ENCODE results near the gene FAM111B. TPM values are rescaled to one million over a fixed set of nuclear protein-coding genes. Genes with fewer than 3 reads are reported as not detected.

The FAM111B gene
- total and polyA plus RNA-seq, 4 donors = 0.94 to 6.9 (median 2.3) TPM

- DNase-seq (no peak), ATAC-seq (ENCODE audit: insufficient read depth, low FRiP score) (no peak)
- TF ChIP-seq, protein P1, sequence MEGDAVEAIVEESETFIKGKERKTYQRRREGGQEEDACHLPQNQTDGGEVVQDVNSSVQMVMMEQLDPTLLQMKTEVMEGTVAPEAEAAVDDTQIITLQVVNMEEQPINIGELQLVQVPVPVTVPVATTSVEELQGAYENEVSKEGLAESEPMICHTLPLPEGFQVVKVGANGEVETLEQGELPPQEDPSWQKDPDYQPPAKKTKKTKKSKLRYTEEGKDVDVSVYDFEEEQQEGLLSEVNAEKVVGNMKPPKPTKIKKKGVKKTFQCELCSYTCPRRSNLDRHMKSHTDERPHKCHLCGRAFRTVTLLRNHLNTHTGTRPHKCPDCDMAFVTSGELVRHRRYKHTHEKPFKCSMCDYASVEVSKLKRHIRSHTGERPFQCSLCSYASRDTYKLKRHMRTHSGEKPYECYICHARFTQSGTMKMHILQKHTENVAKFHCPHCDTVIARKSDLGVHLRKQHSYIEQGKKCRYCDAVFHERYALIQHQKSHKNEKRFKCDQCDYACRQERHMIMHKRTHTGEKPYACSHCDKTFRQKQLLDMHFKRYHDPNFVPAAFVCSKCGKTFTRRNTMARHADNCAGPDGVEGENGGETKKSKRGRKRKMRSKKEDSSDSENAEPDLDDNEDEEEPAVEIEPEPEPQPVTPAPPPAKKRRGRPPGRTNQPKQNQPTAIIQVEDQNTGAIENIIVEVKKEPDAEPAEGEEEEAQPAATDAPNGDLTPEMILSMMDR (IDR thresholded peaks at IDR 0.05; ENCODE audit: control extremely low read depth, extremely low read depth) = no peak
- Histone ChIP-seq H3K9me3 (ENCODE audit: control insufficient read depth in 4 of 4, insufficient read depth in 3 of 4, low read length in 3 of 4) (no peaks in the 10 kb centered on the region), H3K27me3 (ENCODE audit: control insufficient read depth in 3 of 3, insufficient read depth in 3 of 3, low read length in 2 of 3) (peaks cover 0 to 2% (median 0%) of the 10 kb centered on the region in 3 donors), H3K4me1 (ENCODE audit: control insufficient read depth in 5 of 5, insufficient read depth in 5 of 5, low read length in 5 of 5) (peaks cover 0 to 4% (median 0%) of the 10 kb centered on the region in 5 donors), H3K27ac (ENCODE audit: low read depth in 1 of 2, low read length in 1 of 2) (no peak overlapping the region), H3K4me3 (no peak overlapping the region), H3K36me3 (ENCODE audit: control insufficient read depth in 4 of 4, insufficient read depth in 4 of 4, low read length in 4 of 4) (peaks cover 0 to 9% (median 3%) of the 10 kb centered on the region in 4 donors), H3K9ac (ENCODE audit: insufficient read depth in 1 of 2, low read length in 2 of 2) (no peak overlapping the region)
- WGBS, 2 donors = 39 to 56% methylated on average over 3 of the region's 3 CpGs
Measured at GRCh38 chr11:59157433-59157832, 50.4 kb downstream of the FAM111B start.

DNA sequence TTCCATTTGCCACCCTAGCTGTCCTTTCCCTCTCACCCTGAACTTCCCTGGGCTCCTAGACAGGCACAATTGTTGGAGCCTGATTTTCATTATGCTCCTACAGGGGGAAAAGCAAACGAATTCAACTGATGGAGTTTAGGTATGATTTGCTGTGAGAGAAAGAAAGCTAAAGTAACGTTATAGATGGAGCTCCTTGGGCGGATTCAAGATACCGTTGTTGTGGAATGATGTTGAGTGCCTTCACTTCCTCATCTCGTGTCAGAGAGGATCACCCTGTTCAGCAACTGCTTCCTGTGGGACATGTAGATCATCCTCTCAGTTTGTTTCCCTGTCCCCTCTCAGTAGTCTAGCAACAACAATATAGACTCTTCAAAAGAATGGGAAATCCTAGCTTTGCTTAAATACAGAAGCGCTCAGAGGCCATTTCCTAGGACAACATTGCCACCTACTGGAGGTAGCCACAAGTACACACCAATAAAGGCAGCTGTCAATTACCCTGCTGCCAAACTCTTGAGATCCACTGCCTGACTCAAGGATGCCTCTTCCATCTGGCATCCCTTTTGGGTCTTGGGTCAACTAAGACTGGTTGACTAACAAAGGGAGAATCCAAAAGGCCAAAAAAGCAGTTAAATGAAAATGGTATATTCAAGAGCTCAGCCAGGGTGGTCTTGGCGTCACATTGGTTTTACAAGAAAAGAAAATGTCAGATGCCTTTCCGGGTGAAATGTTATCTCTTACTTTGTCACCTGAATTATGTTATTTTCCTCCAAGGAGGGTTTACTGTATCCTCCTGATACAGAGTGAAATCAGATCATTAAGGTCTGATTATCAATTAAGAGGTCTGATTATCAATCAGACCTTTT is 51.4 kb downstream of the FAM111B start:
- no peak overlapping the region for H3K4me3 ChIP-seq
- ATAC-seq (ENCODE audit: insufficient read depth, low FRiP score) (peak; percentile 84), DNase-seq (peak; percentile 74 to 90 (median 89))
- 30 to 36% methylated on average over 8 of the region's 8 CpGs for WGBS, 2 donors
- H3K4me1 ChIP-seq (ENCODE audit: control insufficient read depth in 5 of 5, insufficient read depth in 5 of 5, low read length in 5 of 5) = peaks cover 0 to 4% (median 0%) of the 10 kb centered on the region in 5 donors
- no peaks in the 10 kb centered on the region for H3K9me3 ChIP-seq (ENCODE audit: control insufficient read depth in 4 of 4, insufficient read depth in 3 of 4, low read length in 3 of 4)
- TF ChIP-seq, protein P1 (IDR thresholded peaks at IDR 0.05; ENCODE audit: control extremely low read depth, extremely low read depth) = peak; percentile 89
- H3K27ac ChIP-seq (ENCODE audit: low read depth in 1 of 2, low read length in 1 of 2) = no peak overlapping the region
- H3K27me3 ChIP-seq (ENCODE audit: control insufficient read depth in 3 of 3, insufficient read depth in 3 of 3, low read length in 2 of 3) = peaks cover 0 to 2% (median 0%) of the 10 kb centered on the region in 3 donors
- H3K36me3 ChIP-seq (ENCODE audit: control insufficient read depth in 4 of 4, insufficient read depth in 4 of 4, low read length in 4 of 4) = no peaks in the 10 kb centered on the region
- no peak overlapping the region for H3K9ac ChIP-seq (ENCODE audit: insufficient read depth in 1 of 2, low read length in 2 of 2)

- DNase-seq = no peak
- ATAC-seq (ENCODE audit: insufficient read depth, low FRiP score) = no peak
- Histone ChIP-seq H3K4me3 (no peak overlapping the region), H3K9me3 (ENCODE audit: control insufficient read depth in 4 of 4, insufficient read depth in 3 of 4, low read length in 3 of 4) (peaks cover 0 to 1% (median 0%) of the 10 kb centered on the region in 4 donors), H3K27ac (ENCODE audit: low read depth in 1 of 2, low read length in 1 of 2) (no peak overlapping the region), H3K4me1 (ENCODE audit: control insufficient read depth in 5 of 5, insufficient read depth in 5 of 5, low read length in 5 of 5) (no peaks in the 10 kb centered on the region), H3K36me3 (ENCODE audit: control insufficient read depth in 4 of 4, insufficient read depth in 4 of 4, low read length in 4 of 4) (no peaks in the 10 kb centered on the region), H3K9ac (ENCODE audit: insufficient read depth in 1 of 2, low read length in 2 of 2) (no peak overlapping the region), H3K27me3 (ENCODE audit: control insufficient read depth in 3 of 3, insufficient read depth in 3 of 3, low read length in 2 of 3) (peaks cover 0 to 2% (median 0%) of the 10 kb centered on the region in 3 donors)
- TF ChIP-seq, protein P1 (IDR thresholded peaks at IDR 0.05; ENCODE audit: control extremely low read depth, extremely low read depth) = no peak
- WGBS, 2 donors = 57 to 90% methylated on average over 3 of the region's 3 CpGs
Measured at GRCh38 chr11:59164028-59164427, 57.0 kb downstream of the FAM111B start.

Measured in lung (tissue), 12 donors.